HFF-Myc (cell line): ENCODE measurements around the gene ONECUT3.

Source experiments
- DNase-seq: peaks from one replicate; pipeline ENCODE4 v3.0.0-alpha.2; 2011; ENCODE audit warnings: low read depth; ENCODE audit errors: extremely low read depth
- H3K4me3 ChIP-seq: replicated peaks from 2 replicates; pipeline ENCODE4 v1.5.1; 2011; ENCODE audit warnings: low read depth, mild to moderate bottlenecking, control low read depth, low read length
- TF ChIP-seq, protein P1 (sequence below): IDR thresholded peaks from 2 replicates; pipeline ENCODE4 v1.5.1; 2012; ENCODE audit warnings: mild to moderate bottlenecking, low read depth, low read length, control low read depth; ENCODE audit errors: missing control alignments

The ONECUT3 gene

DNA sequence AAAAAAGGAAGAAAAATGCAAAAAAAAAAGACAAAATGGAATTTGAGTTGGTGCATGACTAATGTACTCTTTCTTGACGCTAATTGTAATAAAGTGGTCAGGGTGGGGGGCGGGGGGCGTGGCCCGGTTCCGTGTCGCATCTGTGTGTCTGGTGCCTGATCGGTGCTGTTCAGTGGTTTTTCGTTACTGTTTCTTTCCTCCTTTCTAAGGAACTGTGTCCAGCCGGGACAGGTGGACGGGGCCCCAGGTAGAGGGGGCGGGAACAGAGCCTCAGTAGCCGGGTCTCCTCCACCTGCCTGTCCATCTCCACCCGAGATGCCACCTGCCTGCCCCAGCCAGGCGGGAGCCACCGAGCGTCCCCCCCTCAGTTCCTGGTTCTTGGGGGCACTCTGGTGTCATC, 26.3 kb downstream of the ONECUT3 start:
- TF ChIP-seq, protein P1, sequence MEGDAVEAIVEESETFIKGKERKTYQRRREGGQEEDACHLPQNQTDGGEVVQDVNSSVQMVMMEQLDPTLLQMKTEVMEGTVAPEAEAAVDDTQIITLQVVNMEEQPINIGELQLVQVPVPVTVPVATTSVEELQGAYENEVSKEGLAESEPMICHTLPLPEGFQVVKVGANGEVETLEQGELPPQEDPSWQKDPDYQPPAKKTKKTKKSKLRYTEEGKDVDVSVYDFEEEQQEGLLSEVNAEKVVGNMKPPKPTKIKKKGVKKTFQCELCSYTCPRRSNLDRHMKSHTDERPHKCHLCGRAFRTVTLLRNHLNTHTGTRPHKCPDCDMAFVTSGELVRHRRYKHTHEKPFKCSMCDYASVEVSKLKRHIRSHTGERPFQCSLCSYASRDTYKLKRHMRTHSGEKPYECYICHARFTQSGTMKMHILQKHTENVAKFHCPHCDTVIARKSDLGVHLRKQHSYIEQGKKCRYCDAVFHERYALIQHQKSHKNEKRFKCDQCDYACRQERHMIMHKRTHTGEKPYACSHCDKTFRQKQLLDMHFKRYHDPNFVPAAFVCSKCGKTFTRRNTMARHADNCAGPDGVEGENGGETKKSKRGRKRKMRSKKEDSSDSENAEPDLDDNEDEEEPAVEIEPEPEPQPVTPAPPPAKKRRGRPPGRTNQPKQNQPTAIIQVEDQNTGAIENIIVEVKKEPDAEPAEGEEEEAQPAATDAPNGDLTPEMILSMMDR: no peak
- no peak overlapping the region for H3K4me3 ChIP-seq
- DNase-seq: no peak

GRCh38 chr19:1780272-1780958, 27.1 kb downstream of the ONECUT3 start:
- no peak for DNase-seq
- H3K4me3 ChIP-seq: no peak overlapping the region
- TF ChIP-seq, protein P1: no peak

GRCh38 chr19:1782521-1782920, 29.2 kb downstream of the ONECUT3 start:
- DNase-seq: no peak
- no peak overlapping the region for H3K4me3 ChIP-seq
- TF ChIP-seq, protein P1: no peak

GRCh38 chr19:1783354-1783753, 30.0 kb downstream of the ONECUT3 start:
- DNase-seq: no peak
- H3K4me3 ChIP-seq: no peak overlapping the region
- TF ChIP-seq, protein P1: no peak

DNA sequence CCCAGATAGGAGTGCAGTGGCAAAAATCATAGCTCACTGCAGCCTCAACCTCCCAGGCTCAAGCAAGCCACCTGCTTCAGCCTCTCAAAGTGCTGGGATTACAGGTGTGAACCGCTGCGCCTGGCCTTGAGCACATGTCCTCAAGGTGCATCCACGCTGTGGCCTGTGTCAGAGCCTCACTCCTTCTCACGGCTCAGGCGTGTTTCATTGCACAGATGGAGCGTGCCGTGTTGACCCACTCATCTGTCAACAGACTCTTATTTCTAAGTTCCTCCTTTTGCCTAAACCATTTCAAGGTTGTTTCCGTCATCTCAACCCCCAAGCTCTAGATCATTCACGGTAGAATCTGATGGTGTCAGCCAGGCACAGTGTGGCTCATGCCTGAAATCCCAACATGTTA, 30.6 kb downstream of the ONECUT3 start:
- TF ChIP-seq, protein P1: no peak
- no peak for DNase-seq
- no peak overlapping the region for H3K4me3 ChIP-seq

GRCh38 chr19:1785310-1785709, 32.0 kb downstream of the ONECUT3 start:
- TF ChIP-seq, protein P1: no peak
- H3K4me3 ChIP-seq: no peak overlapping the region
- DNase-seq: no peak

DNA sequence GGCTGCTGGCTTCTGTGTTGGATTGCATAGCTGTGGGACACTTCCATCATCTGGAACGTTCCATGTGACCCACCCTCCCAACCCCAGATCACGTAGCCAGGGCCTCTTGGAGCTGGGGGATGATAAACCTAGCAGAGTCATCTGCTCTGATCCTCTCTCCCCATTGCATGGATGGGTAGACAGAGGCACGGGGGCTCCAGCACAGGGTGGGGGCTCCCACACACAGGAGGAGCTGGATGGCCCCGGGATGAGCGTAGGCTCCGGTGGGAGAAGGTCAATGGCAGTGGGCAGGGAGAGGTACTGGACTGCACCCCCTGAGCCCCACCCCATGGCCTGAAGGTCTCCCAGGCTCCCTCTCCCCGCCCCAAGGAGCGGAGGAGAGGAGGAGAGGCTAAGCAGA, 33.4 kb downstream of the ONECUT3 start:
- no peak for DNase-seq
- no peak overlapping the region for H3K4me3 ChIP-seq
- TF ChIP-seq, protein P1: no peak
